CD14-positive monocyte (primary cell): ENCODE data around the gene GPATCH4. TPM values are rescaled to one million over a fixed set of nuclear protein-coding genes. Genes with fewer than 3 reads are reported as not detected.
A peak's percentile ranks its signal among the peaks of the same experiment; 100 is the strongest.
"Not testable (repeated sequence)": the region's sequence is repeated elsewhere in the genome, so short reads cannot be mapped to it uniquely, and the experiment has no call there.

Experiments used
- DNase-seq, 3 donors: peaks; one replicate each; pipeline ENCODE4 v3.0.0-alpha.2; 2011 to 2022
- H2AFZ ChIP-seq: 2 replicates; pipeline ENCODE4 v1.6.0; 2012; ENCODE audit warnings: mild to moderate bottlenecking, low read depth, low read length, inconsistent platforms; ENCODE audit not compliant: insufficient read depth, poor library complexity, severe bottlenecking
- H3K27ac ChIP-seq, 2 donors: 1 replicate in 1 of 2; 2 replicates in 1 of 2; pipeline ENCODE4 v1.5.1; 2012 to 2013; ENCODE audit warnings: low read length in 2 of 2, control low read depth in 1 of 2, inconsistent platforms in 1 of 2, low read depth in 1 of 2, mild to moderate bottlenecking in 1 of 2
- H3K27me3 ChIP-seq, 2 donors: one replicate each; pipeline versions ENCODE4 v1.6.0 to v1.6.1; 2011 to 2013; ENCODE audit warnings: low read length in 2 of 2; ENCODE audit not compliant: control insufficient read depth in 2 of 2, insufficient read depth in 2 of 2
- H3K36me3 ChIP-seq, 2 donors: replicated peaks in 1 of 2; 1 replicate in 1 of 2; 2 replicates in 1 of 2; pipeline versions ENCODE4 v1.5.1 to v1.6.1; 2012 to 2013; ENCODE audit warnings: low read length in 2 of 2, control low read depth in 1 of 2, inconsistent platforms in 1 of 2, mild to moderate bottlenecking in 1 of 2; ENCODE audit not compliant: insufficient read depth in 2 of 2, control insufficient read depth in 1 of 2
- H3K4me1 ChIP-seq, 2 donors: 1 replicate in 1 of 2; 2 replicates in 1 of 2; pipeline versions ENCODE4 v1.5.1 to v1.6.1; 2012 to 2013; ENCODE audit warnings: low read length in 2 of 2, control low read depth in 1 of 2, inconsistent platforms in 1 of 2, mild to moderate bottlenecking in 1 of 2, moderate library complexity in 1 of 2; ENCODE audit not compliant: insufficient read depth in 2 of 2, control insufficient read depth in 1 of 2
- H3K4me2 ChIP-seq: replicated peaks from 2 replicates; pipeline ENCODE3; 2012; ENCODE audit warnings: low read length, moderate library complexity, mild to moderate bottlenecking; ENCODE audit not compliant: poor library complexity, severe bottlenecking; ENCODE audit errors: extremely low read depth
- H3K4me3 ChIP-seq, 3 experiments: fragments of 200-600 bp in 1 of 3; sonication (generic) in 1 of 3; replicated peaks in 1 of 3; 1 replicate in 2 of 3; 2 replicates in 1 of 3; pipeline ENCODE4 v1.5.1; 2011 to 2013; ENCODE audit warnings: low read length in 3 of 3, mild to moderate bottlenecking in 3 of 3, control low read depth in 2 of 3, low read depth in 2 of 3, inconsistent platforms in 1 of 3, moderate library complexity in 1 of 3
- H3K79me2 ChIP-seq: 2 replicates; pipeline ENCODE4 v1.6.0; 2012; ENCODE audit warnings: mild to moderate bottlenecking, control low read depth, inconsistent platforms, low read length, moderate library complexity; ENCODE audit not compliant: insufficient read depth
- H3K9ac ChIP-seq: 2 replicates; pipeline ENCODE4 v1.6.0; 2017; ENCODE audit warnings: low read length, mild to moderate bottlenecking; ENCODE audit not compliant: insufficient read depth, poor library complexity, severe bottlenecking
- H3K9me3 ChIP-seq, 2 donors: replicated peaks in 1 of 2; 1 replicate in 1 of 2; 2 replicates in 1 of 2; pipeline versions ENCODE4 v1.5.1 to v1.6.1; 2012 to 2013; ENCODE audit warnings: low read length in 2 of 2, control low read depth in 1 of 2; ENCODE audit not compliant: control insufficient read depth in 1 of 2, insufficient read depth in 1 of 2
- H4K20me1 ChIP-seq: 2 replicates; pipeline ENCODE4 v1.6.0; 2012; ENCODE audit warnings: mild to moderate bottlenecking, low read length, control low read depth, moderate library complexity; ENCODE audit not compliant: insufficient read depth
- H3K27ac Mint-ChIP-seq, 7 donors: one replicate each; pipeline ENCODE4 v1.8.0; 2020; ENCODE audit warnings: mild to moderate bottlenecking in 7 of 7, mixed read lengths in 7 of 7, moderate library complexity in 6 of 7, inconsistent platforms in 2 of 7
- H3K27me3 Mint-ChIP-seq, 3 donors: one replicate each; pipeline ENCODE4 v1.8.0; 2021 to 2022; ENCODE audit warnings: low read depth in 3 of 3, mild to moderate bottlenecking in 3 of 3, mixed read lengths in 3 of 3, moderate library complexity in 3 of 3, inconsistent platforms in 1 of 3
- H3K36me3 Mint-ChIP-seq, 2 donors: one replicate each; pipeline ENCODE4 v1.8.0; 2020; ENCODE audit warnings: mixed read lengths in 2 of 2, inconsistent platforms in 1 of 2, mild to moderate bottlenecking in 1 of 2
- H3K4me1 Mint-ChIP-seq: one replicate; pipeline ENCODE4 v1.8.0; 2020; ENCODE audit warnings: mild to moderate bottlenecking, mixed read lengths
- H3K4me3 Mint-ChIP-seq, 2 donors: one replicate each; pipeline ENCODE4 v1.8.0; 2020; ENCODE audit warnings: mild to moderate bottlenecking in 2 of 2, mixed read lengths in 2 of 2, moderate library complexity in 1 of 2
- H3K9me3 Mint-ChIP-seq, 7 donors: one replicate each; pipeline ENCODE4 v1.8.0; 2020 to 2022; ENCODE audit warnings: mixed read lengths in 7 of 7, mild to moderate bottlenecking in 6 of 7, moderate library complexity in 6 of 7, inconsistent platforms in 2 of 7
- WGBS: methylation state at CpG from one replicate; pipeline ENCODE4 v1.1.5; 2013; ENCODE audit warnings: missing lambda C conversion rate; ENCODE audit not compliant: insufficient coverage; 5-methylcytosine and 5-hydroxymethylcytosine counted together
- intact Hi-C, 2 donors: fragments of 100-400 bp; cut with micrococcal nuclease; formaldehyde crosslinking; loops; one replicate each; pipeline versions ENCODE4 v1.15.0 to v1.15.1; 2023
- polyA plus RNA-seq, 3 donors: library from polyadenylated mRNA; depleted of rRNA in 1 of 3; unstranded in 2 of 3; stranded (reverse) in 1 of 3; fragments of 300-500 nt in 2 of 3; fragments of >200 nt in 1 of 3; fragmentation: Illumina TruSeq in 2 of 3; gene quantifications; 1 replicate in 2 of 3; 2 replicates in 1 of 3; pipeline ENCODE4 v1.2.3, GENCODE V29; 2012 to 2021
- TF ChIP-seq, protein P1 (sequence below): fragments of 200-600 bp; IDR thresholded peaks from one replicate; pipeline ENCODE4 v1.8.0; 2022; ENCODE audit warnings: antibody characterized with exemption, mild to moderate bottlenecking

Gene GPATCH4
- polyA plus RNA-seq, 3 donors: 2.6 to 5.3 (median 4.9) TPM

DNA sequence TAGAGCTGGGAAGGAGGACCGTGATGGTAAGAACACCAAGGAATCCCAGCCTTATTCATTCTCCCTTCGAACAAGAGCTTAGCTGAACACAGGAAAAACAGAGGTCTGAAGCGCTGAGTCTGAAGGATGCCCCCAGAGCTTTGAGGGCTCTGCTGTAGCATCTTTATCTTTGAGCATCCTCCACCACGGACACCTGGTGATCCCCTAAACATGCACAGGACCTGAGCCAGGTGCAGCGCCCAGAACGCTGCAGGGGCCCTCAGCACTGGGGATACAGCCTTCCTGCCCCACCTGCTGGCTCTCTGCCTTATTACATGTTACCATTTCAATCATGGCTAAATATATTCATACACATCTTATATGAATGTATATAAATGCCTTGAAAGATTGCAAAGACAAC is 7.7 kb upstream of the GPATCH4 start:
- TF ChIP-seq, protein P1, sequence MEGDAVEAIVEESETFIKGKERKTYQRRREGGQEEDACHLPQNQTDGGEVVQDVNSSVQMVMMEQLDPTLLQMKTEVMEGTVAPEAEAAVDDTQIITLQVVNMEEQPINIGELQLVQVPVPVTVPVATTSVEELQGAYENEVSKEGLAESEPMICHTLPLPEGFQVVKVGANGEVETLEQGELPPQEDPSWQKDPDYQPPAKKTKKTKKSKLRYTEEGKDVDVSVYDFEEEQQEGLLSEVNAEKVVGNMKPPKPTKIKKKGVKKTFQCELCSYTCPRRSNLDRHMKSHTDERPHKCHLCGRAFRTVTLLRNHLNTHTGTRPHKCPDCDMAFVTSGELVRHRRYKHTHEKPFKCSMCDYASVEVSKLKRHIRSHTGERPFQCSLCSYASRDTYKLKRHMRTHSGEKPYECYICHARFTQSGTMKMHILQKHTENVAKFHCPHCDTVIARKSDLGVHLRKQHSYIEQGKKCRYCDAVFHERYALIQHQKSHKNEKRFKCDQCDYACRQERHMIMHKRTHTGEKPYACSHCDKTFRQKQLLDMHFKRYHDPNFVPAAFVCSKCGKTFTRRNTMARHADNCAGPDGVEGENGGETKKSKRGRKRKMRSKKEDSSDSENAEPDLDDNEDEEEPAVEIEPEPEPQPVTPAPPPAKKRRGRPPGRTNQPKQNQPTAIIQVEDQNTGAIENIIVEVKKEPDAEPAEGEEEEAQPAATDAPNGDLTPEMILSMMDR: peak; percentile 74
- Mint-ChIP-seq H3K9me3 (no peaks in the 10 kb centered on the region), H3K27ac (no peak overlapping the region), H3K4me3 (no peak overlapping the region), H3K36me3 (no peaks in the 10 kb centered on the region), H3K4me1 (peaks cover 10% of the 10 kb centered on the region), H3K27me3 (peaks cover 16 to 29% (median 22%) of the 10 kb centered on the region in 3 donors)
- peak in 2 of 3 donors; percentile 26 for DNase-seq
- Histone ChIP-seq H3K4me2 (no peak overlapping the region), H3K9ac (no peak overlapping the region), H3K9me3 (no peaks in the 10 kb centered on the region), H3K36me3 (no peaks in the 10 kb centered on the region), H3K4me3 (no peak overlapping the region), H3K4me1 (peaks cover 0 to 3% of the 10 kb centered on the region in 2 donors), H2AFZ (no peak overlapping the region), H3K79me2 (no peaks in the 10 kb centered on the region), H3K27ac (no peak overlapping the region), H4K20me1 (no peaks in the 10 kb centered on the region), H3K27me3 (peaks cover 0 to 5% of the 10 kb centered on the region in 2 donors)
- whole genome bisulfite sequencing: 44% methylated on average over 5 of the region's 6 CpGs
- intact Hi-C loops: loop anchor here (2.0 to 10.0 kb wide), 6 partner anchors 22 to 224 kb away; no protein-coding TSS in a partner anchor

DNA sequence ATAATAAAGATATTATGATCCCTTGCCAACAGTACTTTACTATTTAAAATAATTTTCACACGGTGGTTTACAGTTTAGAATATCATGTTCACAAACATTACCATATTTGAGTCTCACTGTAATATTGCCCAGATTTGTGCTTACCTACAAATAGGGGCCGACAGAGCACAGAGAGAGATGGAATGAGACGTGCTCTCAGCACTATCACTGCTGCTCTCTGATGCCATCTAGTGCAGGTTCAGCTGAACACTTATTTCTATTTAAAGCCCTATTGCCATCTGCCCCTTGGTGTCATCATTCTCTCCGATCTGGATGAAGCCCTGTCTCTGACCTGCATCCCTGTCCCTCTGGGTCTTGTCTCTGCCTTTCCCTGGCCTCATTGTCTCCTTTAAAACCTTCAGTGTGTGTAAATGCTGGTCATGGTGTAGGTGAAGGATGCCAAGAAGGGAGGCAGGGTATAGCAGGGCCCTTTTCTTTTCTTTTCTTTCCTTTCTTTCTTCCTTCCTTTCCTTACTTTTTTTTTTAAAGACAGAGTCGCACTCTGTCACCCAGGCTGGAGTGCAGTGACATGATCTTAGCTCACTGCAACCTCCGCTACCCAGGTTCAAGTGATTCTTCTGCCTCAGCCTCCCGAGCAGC is 6.9 kb upstream of the GPATCH4 start:
- H3K27me3 ChIP-seq: peaks cover 0 to 5% of the 10 kb centered on the region in 2 donors
- intact Hi-C loops: loop anchor here (2.0 to 10.0 kb wide), 6 partner anchors 21 to 223 kb away; no protein-coding TSS in a partner anchor
- Mint-ChIP-seq H3K9me3 (no peaks in the 10 kb centered on the region), H3K36me3 (no peaks in the 10 kb centered on the region), H3K4me3 (no peak overlapping the region), H3K27ac (no peak overlapping the region), H3K4me1 (peaks cover 10% of the 10 kb centered on the region), H3K27me3 (peaks cover 16 to 24% (median 22%) of the 10 kb centered on the region in 3 donors)
- 0% methylated on average over 1 of the region's 7 CpGs for WGBS
- H3K27ac ChIP-seq: no peak overlapping the region
- H2AFZ ChIP-seq: no peak overlapping the region
- H3K4me2 ChIP-seq: no peak overlapping the region
- H3K4me1 ChIP-seq: peaks cover 0 to 3% of the 10 kb centered on the region in 2 donors
- peak; percentile 62 to 74 (median 64) for DNase-seq
- TF ChIP-seq, protein P1: peak; percentile 80
- no peaks in the 10 kb centered on the region for H3K36me3 ChIP-seq
- no peak overlapping the region for H3K4me3 ChIP-seq
- H3K9me3 ChIP-seq: no peaks in the 10 kb centered on the region
- no peak overlapping the region for H3K9ac ChIP-seq
- H3K79me2 ChIP-seq: no peaks in the 10 kb centered on the region
- H4K20me1 ChIP-seq: no peaks in the 10 kb centered on the region

DNA sequence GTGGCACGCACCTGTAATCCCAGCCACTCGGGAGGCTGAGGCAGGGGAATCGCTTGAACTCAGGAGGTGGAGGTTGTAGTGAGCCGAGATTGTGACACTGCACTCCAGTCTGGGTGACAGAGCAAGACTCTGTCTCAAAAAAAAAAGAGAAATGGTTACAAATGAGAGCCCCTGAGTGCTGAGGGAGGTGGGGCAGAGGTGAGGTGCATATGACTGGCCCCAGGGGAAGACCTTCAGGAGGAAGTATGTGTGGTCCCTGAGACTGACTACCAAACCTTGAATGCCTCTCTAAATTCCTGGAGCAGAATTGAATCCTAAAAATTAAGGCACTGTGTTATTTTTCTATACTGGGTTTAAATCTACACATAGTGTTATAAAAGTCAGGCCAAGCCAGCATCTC is 6.1 kb upstream of the GPATCH4 start:
- not testable (repeated sequence) for H3K9ac ChIP-seq, H3K4me1 ChIP-seq, H3K27ac Mint-ChIP-seq, H2AFZ ChIP-seq, H3K79me2 ChIP-seq, H4K20me1 ChIP-seq, H3K4me3 ChIP-seq, H3K27ac ChIP-seq, H3K4me1 Mint-ChIP-seq, H3K9me3 Mint-ChIP-seq, DNase-seq, H3K9me3 ChIP-seq, H3K4me2 ChIP-seq, H3K36me3 ChIP-seq, H3K36me3 Mint-ChIP-seq, H3K4me3 Mint-ChIP-seq, H3K27me3 ChIP-seq
- 100% methylated on average over 1 of the region's 4 CpGs for WGBS
- intact Hi-C loops: loop anchor here (5.0 to 10.0 kb wide), 4 partner anchors 125 to 223 kb away; no protein-coding TSS in a partner anchor
- H3K27me3 Mint-ChIP-seq: peaks cover 15 to 21% (median 18%) of the 10 kb centered on the region in 3 donors
